Peyer's patch (tissue), 4 donors: ENCODE results near the gene INPP5J. TPM values are rescaled to one million over a fixed set of nuclear protein-coding genes. Genes with fewer than 3 reads are reported as not detected.
"Not testable (repeated sequence)": the region's sequence is repeated elsewhere in the genome, so short reads cannot be mapped to it uniquely, and the experiment has no call there.

Experiments used
- DNase-seq, 3 donors: peaks; one replicate each; pipeline ENCODE4 v3.0.0-alpha.2; 2017 to 2019
- H3K27ac ChIP-seq, 4 donors: fragments of 200-600 bp; sonication (generic); one replicate each; pipeline ENCODE4 v1.5.1; 2016 to 2019
- H3K27me3 ChIP-seq, 2 donors: fragments of 200-600 bp; sonication (generic); one replicate each; pipeline ENCODE4 v1.5.1; 2019
- H3K36me3 ChIP-seq, 3 donors: fragments of 200-600 bp; sonication (generic); one replicate each; pipeline ENCODE4 v1.5.1; 2016 to 2019
- H3K4me1 ChIP-seq, 4 donors: fragments of 200-600 bp; sonication (generic); one replicate each; pipeline ENCODE4 v1.5.1; 2016 to 2019
- H3K4me3 ChIP-seq, 4 donors: fragments of 200-600 bp; sonication (generic); 1 replicate in 3 of 4; 2 replicates in 1 of 4; pipeline ENCODE4 v1.5.1; 2016 to 2019; ENCODE audit warnings: mild to moderate bottlenecking in 1 of 4
- H3K9me3 ChIP-seq, 4 donors: fragments of 200-600 bp; sonication (generic); one replicate each; pipeline ENCODE4 v1.5.1; 2016 to 2019; ENCODE audit warnings: mild to moderate bottlenecking in 1 of 4
- CTCF ChIP-seq, 6 experiments: fragments of 450-650 bp in 4 of 6; fragments of 200-600 bp in 2 of 6; sonication (generic) in 1 of 6; IDR thresholded peaks; one replicate each; pipeline ENCODE4 v1.5.1; 2017 to 2019; ENCODE audit warnings: antibody characterized with exemption in 6 of 6, mild to moderate bottlenecking in 3 of 6, moderate library complexity in 1 of 6
- POLR2A ChIP-seq, 2 donors: fragments of 450-650 bp; IDR thresholded peaks; one replicate each; pipeline ENCODE4 v1.5.1; 2017; ENCODE audit warnings: antibody characterized with exemption in 2 of 2, mild to moderate bottlenecking in 2 of 2, moderate library complexity in 2 of 2
- total RNA-seq, 4 donors: library from RNA; depleted of rRNA; stranded (reverse); fragments of >200 nt; gene quantifications; one replicate each; pipeline ENCODE4 v1.1.0, GENCODE V29; 2016

Gene INPP5J
- total RNA-seq, 4 donors from 2014 or later, result 18.2 to 203 (median 156) TPM

- Histone ChIP-seq H3K4me1 (peaks cover 0 to 29% (median 6%) of the 10 kb centered on the region in 4 donors), H3K27ac (peak overlapping the region; percentile 81 to 91 (median 86)), H3K4me3 (peak overlapping the region; percentile 66 to 93 (median 78)), H3K9me3 (no peaks in the 10 kb centered on the region), H3K27me3 (no peaks in the 10 kb centered on the region), H3K36me3 (peaks cover 0 to 12% (median 0%) of the 10 kb centered on the region in 3 donors)
- no peak for TF ChIP-seq CTCF (IDR thresholded peaks at IDR 0.05)
- peak in 2 of 3 donors; percentile 18 to 52 for DNase-seq
These were observed 37.7 kb downstream of the INPP5J start for GRCh38 chr22:31160328-31160978.

GRCh38 chr22:31161386-31161785 lies 38.6 kb downstream of the INPP5J start:
- H3K27ac ChIP-seq, result peak overlapping the region in 1 of 4 donors; percentile 81
- no peak for TF ChIP-seq CTCF (IDR thresholded peaks at IDR 0.05)
- no peak for TF ChIP-seq POLR2A (IDR thresholded peaks at IDR 0.05)
- H3K9me3 ChIP-seq, result no peaks in the 10 kb centered on the region
- peak overlapping the region in 1 of 4 donors; percentile 93 for H3K4me3 ChIP-seq
- H3K4me1 ChIP-seq, result peaks cover 0 to 29% (median 6%) of the 10 kb centered on the region in 4 donors
- no peak for DNase-seq
- H3K27me3 ChIP-seq, result no peaks in the 10 kb centered on the region
- H3K36me3 ChIP-seq, result peaks cover 0 to 21% (median 0%) of the 10 kb centered on the region in 3 donors

GRCh38 chr22:31162015-31162765 lies 39.4 kb downstream of the INPP5J start:
- Histone ChIP-seq H3K4me3 (peak overlapping the region in 1 of 4 donors; percentile 93), H3K4me1 (peaks cover 0 to 29% (median 6%) of the 10 kb centered on the region in 4 donors)
- peak in 3 of 6 experiments; percentile 25 to 38 (median 33) for TF ChIP-seq CTCF (IDR thresholded peaks at IDR 0.05)
- TF ChIP-seq POLR2A (IDR thresholded peaks at IDR 0.05), result no peak

GRCh38 chr22:31170971-31171370 lies 48.2 kb downstream of the INPP5J start:
- Histone ChIP-seq H3K4me1 (peaks cover 0 to 6% (median 0%) of the 10 kb centered on the region in 4 donors), H3K27me3 (no peaks in the 10 kb centered on the region), H3K9me3 (no peaks in the 10 kb centered on the region), H3K4me3 (no peak overlapping the region), H3K36me3 (peaks cover 0 to 8% (median 0%) of the 10 kb centered on the region in 3 donors), H3K27ac (no peak overlapping the region)
- peak in 1 of 3 donors; percentile 22 for DNase-seq
- TF ChIP-seq POLR2A (IDR thresholded peaks at IDR 0.05) (no peak), CTCF (IDR thresholded peaks at IDR 0.05) (no peak)

More at GRCh38 chr22:31162015-31162765, 39.4 kb downstream of the INPP5J start:
- Histone ChIP-seq H3K9me3 (no peaks in the 10 kb centered on the region), H3K27ac (no peak overlapping the region), H3K36me3 (peaks cover 0 to 25% (median 0%) of the 10 kb centered on the region in 3 donors), H3K27me3 (no peaks in the 10 kb centered on the region)
- DNase-seq, result no peak

- not testable (repeated sequence) for H3K27ac ChIP-seq, H3K4me1 ChIP-seq
These were observed 49.0 kb downstream of the INPP5J start for GRCh38 chr22:31171734-31172133.

More at GRCh38 chr22:31171734-31172133, 49.0 kb downstream of the INPP5J start:
- DNase-seq, result peak in 1 of 3 donors; percentile 40
- H3K4me3 ChIP-seq, H3K9me3 ChIP-seq, H3K36me3 ChIP-seq, H3K27me3 ChIP-seq: not testable (repeated sequence)
